Muscle of arm (tissue), 12 donors: ENCODE results near the gene ACAD8. TPM values are rescaled to one million over a fixed set of nuclear protein-coding genes. Genes with fewer than 3 reads are reported as not detected.

Source experiments
- DNase-seq: peaks from one replicate; pipeline ENCODE4 v3.0.0-alpha.2; 2013
- polyA plus RNA-seq, 12 donors: library from polyadenylated mRNA; unstranded; fragments of 120-200 nt; gene quantifications; one replicate each; pipeline ENCODE4 v1.2.1, GENCODE V29; 2013; ENCODE audit not compliant: insufficient read length in 12 of 12

The ACAD8 gene
- polyA plus RNA-seq, 12 donors: 18.3 to 28.3 (median 20.8) TPM; not detected in 1

DNA sequence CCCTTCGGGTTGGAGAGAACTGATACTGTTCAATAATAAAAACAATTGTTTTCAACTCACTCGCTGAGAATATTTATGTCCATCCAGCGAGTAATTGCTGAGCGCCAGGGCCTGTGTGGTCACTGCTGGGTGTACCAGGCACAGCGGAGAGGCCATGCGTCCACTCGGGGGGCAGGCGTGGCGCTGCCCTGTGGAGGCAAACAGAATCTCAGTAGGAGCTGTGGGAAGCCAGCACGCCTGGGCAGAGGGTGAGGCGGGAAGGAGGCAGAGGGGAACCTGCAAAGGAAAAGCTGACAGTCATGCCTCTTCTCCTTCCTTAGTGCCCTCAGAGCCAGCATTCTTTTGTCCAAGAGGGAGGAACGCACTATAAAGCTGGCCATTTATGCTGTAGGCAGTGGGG is 34.2 kb downstream of the ACAD8 start:
- DNase-seq: no peak

DNA sequence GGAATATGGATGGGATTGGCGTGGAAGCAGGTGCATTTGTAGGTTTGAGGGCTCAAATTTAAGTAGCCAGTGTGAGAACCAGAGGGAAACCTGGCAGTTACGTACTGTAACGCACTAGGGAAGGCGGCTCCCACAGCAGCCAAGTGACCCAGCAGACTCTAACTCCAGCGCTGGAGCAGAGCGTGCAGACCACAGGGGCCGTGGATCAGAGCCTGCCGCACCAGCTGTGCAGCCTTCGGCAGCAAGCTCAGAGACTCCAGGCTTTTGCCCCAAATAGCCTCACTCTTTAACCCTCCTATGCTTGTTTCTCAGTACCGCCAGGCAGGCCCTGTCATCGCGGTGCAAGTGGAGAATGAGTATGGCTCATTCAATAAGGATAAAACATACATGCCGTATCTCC is 35.1 kb downstream of the ACAD8 start:
- DNase-seq: no peak

DNA sequence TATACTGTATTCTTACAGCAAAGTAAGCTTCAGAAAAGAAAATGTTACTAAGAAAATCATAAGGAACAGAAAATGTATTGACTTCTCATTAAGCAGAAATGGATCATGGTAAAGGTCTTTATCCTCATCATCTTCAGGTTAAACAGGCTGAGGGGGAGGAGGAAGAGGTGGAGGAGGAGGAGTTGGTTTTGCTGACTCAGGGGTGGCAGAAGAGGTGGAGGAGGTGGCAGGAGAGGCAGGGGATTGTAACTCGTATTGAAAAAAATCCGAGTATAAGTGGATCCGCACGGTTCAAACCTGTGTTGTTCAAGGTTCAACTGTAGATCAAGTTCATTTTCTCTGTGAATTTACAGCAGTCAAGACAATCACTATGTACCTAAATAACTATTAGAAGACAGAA is 35.8 kb downstream of the ACAD8 start:
- DNase-seq: no peak

DNA sequence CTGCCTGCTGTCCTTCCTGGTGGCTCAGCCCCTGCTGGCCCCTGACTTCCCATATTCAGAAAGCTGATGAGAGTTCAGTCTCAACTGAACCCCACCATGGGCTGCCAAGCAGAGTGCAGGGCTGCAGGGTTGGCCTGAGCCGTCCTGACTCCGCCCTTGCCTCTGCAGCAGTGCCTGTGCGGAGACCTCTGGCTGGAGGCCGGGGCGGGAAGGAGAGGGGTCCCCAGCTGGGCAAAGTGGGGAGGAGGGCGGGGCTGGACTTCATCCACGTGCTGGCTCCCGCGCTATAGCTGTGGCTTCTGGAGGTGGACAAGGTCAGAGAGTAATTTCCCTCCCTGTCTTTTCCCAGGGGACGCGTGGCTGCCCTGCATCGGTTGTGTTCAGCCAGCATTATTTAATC is 36.4 kb downstream of the ACAD8 start:
- DNase-seq: no peak

DNA sequence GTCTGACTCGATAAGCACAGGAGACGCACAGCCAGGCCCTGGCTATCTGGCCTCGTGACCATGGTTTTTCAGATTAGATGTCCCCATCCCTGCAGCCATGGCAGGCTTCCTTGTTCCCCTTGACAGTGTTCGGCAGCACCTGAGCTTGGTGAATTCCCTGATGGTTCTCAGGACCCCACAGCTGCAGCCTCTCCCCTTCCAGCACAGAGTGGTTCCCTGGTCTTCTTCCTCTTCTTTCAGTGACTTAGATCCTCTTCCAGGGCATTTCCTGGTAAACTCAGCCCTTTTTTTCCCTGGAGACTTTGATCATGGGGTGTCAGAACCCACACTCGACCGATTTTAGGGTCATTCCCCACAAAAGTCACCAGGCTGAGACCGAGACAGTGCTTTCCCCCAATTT is 37.3 kb downstream of the ACAD8 start:
- no peak for DNase-seq

DNA sequence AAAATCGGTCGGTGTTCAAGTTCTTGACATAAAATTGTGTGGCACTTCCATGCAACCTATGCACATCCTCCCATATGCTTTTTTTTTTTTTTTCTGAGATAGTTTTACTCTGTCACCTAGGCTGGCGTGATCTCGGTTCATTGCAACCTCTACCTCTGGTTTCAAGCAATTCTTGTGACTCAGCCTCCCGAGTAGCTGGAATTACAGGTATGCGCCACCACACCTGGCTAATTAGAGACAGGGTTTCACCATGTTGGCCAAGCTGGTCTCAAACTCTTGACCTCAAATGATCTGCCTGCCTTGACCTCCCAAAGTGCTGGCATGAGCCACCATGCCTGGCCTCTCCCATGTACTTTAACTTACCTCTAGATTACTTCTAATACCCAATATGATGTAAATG is 37.8 kb downstream of the ACAD8 start:
- no peak for DNase-seq

DNA sequence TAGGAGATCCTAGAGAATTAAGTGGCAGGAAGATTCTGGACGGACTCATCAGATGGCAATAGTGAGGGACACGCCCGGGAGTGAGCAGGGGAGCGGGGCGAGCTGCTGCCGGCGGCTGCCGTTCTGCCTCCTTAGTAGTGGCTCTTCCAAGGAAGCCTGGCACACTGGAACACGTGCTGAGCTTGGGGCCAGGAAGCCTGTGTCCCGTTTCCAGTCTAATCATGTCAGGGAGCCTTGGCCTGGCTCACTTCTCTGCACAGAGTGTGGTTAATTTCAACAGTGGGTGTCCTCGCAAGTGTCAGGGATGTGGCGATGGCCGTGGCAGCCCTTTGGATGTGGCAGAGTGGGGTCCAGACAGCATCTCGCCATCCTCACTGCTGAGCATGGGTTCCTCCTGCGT is 39.3 kb downstream of the ACAD8 start:
- no peak for DNase-seq

DNA sequence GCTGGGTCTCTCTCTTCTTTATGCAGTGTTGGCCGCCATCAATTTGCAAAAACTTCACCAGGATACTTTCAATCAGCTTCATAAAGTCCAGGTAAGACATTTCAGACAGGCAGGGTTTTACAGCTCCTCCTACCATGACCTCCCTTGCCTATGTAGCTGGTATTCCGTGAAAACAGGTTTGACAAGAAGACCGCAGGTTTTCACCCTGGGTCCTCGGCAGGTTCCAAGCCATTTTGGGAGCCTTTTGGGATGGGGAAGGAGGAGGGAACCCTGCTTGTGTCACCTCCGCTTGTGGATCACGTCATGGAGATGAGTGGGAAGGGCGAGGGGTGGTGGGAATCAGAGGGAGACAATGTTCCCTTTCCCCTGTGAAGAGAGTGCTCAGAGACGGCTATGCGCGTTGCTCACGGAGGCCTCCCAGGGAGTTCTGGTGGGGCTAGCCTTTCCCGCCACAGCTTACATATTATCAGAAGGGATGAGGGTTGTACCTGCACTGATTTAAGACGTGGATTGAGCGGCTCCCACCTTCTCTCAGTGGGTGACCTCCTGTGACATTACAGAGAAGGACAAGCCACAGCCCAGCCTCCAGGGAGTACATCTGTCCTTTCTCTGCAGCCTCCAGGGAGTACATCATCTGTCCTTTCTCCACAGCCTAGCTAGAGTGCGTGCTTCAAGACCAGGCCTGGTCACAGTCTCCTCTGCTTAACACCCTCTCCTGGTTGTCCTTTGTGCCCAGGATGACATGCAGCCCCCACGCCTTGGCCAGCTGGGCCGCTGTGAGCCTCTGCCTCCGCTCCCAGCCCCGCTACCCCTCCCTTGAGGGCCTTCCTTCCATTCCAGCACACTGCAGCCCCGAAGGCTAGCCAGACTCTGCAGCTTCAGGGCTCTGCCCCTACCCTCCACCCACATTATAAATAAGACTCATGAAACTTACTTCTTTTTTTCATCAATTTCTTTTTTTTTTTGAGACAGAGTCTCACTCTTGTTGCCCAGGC is 40.0 kb downstream of the ACAD8 start:
- DNase-seq: no peak

DNA sequence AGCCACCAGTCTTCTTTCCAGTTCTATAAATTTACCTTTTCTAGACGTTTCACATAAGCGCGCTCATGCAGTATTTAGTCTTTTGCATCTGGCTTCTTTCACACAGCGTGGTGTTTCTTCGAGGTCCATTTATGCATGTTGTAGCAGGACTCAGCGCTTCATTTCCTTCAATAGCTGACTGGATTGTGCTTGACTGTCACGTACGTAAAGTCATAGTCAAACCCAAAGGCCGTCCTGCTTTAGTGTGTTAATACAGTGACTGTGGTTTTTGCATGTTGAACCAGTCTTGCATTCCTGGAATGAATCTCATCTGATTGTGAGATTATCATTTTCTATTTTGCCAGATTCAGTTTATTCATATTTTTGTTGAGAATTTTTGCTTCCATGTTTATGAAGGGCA is 41.3 kb downstream of the ACAD8 start:
- no peak for DNase-seq

DNA sequence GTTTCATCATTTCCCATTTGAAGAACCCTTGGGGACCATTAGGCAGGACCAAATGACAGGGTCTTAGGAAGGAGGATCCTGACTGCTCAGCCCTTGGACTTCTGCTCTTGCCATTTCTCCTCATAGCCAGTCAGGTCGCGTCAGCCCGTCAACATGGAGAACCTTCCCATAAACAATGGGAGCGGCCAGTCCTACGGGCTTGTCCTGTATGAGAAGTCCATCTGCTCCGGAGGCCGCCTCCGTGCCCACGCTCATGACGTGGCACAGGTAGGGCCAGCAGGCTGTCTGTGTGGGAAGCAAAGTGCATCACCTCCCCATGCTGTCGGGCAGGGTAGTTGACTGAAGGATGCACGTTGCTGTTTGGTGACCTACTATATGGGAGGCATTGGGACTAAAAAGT is 58.9 kb downstream of the ACAD8 start:
- DNase-seq: no peak

DNA sequence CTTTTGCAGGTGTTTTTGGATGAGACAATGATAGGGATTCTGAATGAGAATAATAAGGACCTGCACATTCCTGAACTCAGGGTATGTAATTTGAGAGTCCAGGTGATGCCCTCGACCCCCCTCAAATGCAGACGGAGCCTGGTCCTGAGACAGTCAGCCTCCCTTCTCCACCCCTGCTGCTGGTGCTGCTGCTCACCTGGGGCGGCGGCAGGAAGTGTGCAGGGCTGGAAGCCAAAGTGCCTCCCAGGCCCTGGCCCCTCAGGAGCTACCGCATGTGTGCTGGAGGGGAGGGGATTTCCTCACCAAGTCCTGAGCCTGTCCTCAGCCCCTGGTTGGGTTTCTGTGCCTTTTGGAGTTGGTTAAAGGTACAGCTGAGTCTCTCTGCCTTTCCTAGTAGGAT is 59.4 kb downstream of the ACAD8 start:
- no peak for DNase-seq

DNA sequence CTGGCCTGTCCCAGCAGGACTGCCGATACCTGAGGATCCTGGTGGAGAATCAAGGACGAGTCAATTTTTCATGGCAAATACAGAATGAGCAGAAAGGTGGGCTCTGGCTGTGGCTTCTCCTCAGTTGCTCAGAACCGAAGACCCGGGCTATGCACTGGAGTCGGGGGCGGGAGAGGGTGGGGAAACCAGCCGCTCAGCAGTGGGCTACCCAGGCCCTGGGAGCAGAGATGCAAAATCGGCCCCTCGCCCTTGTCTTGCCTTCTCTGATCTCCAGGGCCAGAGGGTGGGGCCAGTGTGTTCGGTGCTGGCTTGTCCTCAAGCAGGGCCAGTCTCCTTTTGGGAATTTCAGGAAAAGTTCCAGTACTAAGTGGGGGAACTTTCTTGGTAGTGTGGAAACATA is 60.0 kb downstream of the ACAD8 start:
- no peak for DNase-seq

DNA sequence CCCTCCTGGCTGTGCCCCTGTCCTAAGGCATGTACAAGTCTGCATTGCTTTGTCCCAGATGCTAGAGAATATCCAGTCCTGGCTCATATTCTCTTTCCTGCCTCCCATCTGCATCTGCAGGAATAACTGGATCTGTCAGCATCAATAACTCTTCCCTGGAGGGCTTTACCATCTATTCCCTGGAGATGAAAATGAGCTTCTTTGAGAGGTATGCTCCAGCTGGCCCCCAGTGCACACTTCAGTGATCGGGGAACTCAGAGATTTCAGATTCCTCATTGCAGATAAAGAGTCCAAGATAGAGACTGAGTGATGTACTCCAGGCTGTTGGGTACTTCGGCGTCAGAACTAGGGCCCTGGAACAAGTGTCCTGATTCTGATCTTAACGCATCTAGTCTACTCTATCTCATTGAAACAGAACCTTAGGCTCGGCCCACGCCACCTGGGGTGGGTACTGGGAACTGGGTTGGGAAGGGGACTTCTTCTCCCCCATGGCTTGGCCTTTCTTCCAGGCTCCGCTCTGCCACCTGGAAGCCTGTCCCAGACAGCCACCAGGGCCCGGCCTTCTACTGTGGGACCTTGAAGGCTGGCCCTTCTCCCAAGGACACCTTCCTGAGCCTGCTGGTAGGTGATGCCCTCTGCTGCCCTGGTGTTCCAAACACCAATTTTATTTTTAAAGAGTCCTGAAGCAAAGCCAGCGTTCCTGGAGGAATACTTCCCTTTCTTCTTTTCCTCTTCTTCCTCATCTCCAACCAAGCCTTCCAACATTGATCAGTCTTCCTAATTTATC is 60.6 kb downstream of the ACAD8 start:
- no peak for DNase-seq

Other genes starting within 250 kb of the ACAD8 start
- gene JAM3, start 184.5 kb upstream of the ACAD8 start, polyA plus RNA-seq: 100 to 1,000 TPM in 10 of 12 donors, 10 to 100 TPM in 2; 86.8 to 171 (median 126) TPM
- 10 to 100 TPM in 11 of 12 donors, not detected in 1; 10.3 to 25.8 (median 18.5) TPM for gene NCAPD3, start 29.6 kb upstream of the ACAD8 start, polyA plus RNA-seq
- gene VPS26B, start 28.9 kb upstream of the ACAD8 start, polyA plus RNA-seq: 10 to 100 TPM in 11 of 12 donors, not detected in 1; 27.2 to 44.1 (median 31.9) TPM
- 10 to 100 TPM in 11 of 12 donors, not detected in 1; 27.9 to 45.0 (median 34.3) TPM for gene THYN1, start 216 bp upstream of the ACAD8 start, polyA plus RNA-seq
- gene GLB1L3, start 22.8 kb downstream of the ACAD8 start, polyA plus RNA-seq: under 1 TPM in 5 of 12 donors, not detected in 7; 0.05 to 0.25 (median 0.07) TPM
- 1 to 10 TPM in 2 of 12 donors, under 1 TPM in 8, not detected in 2; 0.45 to 1.4 (median 0.70) TPM for gene GLB1L2, start 78.4 kb downstream of the ACAD8 start, polyA plus RNA-seq
- gene B3GAT1, start 158.7 kb downstream of the ACAD8 start, polyA plus RNA-seq: under 1 TPM in 10 of 12 donors, not detected in 2; 0.11 to 0.80 (median 0.33) TPM